Thyroid gland (tissue), 4 donors: Measurements from ENCODE around the gene LMO1. TPM values are rescaled to one million over a fixed set of nuclear protein-coding genes. Genes with fewer than 3 reads are reported as not detected.

Experiments
- DNase-seq, 2 donors: peaks; one replicate each; pipeline ENCODE4 v3.0.0-alpha.2; 2019
- H3K27ac ChIP-seq, 3 donors: fragments of 200-600 bp; sonication (generic); 1 replicate in 2 of 3; 2 replicates in 1 of 3; pipeline ENCODE4 v1.5.1; 2016 to 2019; ENCODE audit warnings: mild to moderate bottlenecking in 1 of 3, moderate library complexity in 1 of 3
- H3K27me3 ChIP-seq: fragments of 200-600 bp; sonication (generic); one replicate; pipeline ENCODE4 v1.5.1; 2019
- H3K36me3 ChIP-seq, 2 donors: fragments of 200-600 bp; sonication (generic); one replicate each; pipeline ENCODE4 v1.5.1; 2016 to 2019
- H3K4me1 ChIP-seq, 2 donors: fragments of 200-600 bp; sonication (generic); one replicate each; pipeline ENCODE4 v1.5.1; 2017 to 2019
- H3K4me3 ChIP-seq, 3 donors: fragments of 200-600 bp; sonication (generic); replicated peaks in 1 of 3; 1 replicate in 2 of 3; 2 replicates in 1 of 3; pipeline ENCODE4 v1.5.1; 2016; ENCODE audit warnings: mild to moderate bottlenecking in 1 of 3
- H3K9me3 ChIP-seq: fragments of 200-600 bp; sonication (generic); one replicate; pipeline ENCODE4 v1.5.1; 2017
- POLR2A ChIP-seq, 2 donors: fragments of 450-650 bp; IDR thresholded peaks; one replicate each; pipeline ENCODE4 v1.6.1; 2017; ENCODE audit warnings: antibody characterized with exemption in 2 of 2, mild to moderate bottlenecking in 2 of 2, moderate library complexity in 1 of 2
- WGBS, 2 donors: methylation state at CpG; one replicate each; pipeline ENCODE4 v1.1.5; 2017; 5-methylcytosine and 5-hydroxymethylcytosine counted together
- intact Hi-C: fragments of 100-400 bp; cut with DNase I; formaldehyde crosslinking; loops from one replicate; pipeline ENCODE4 v1.15.1; 2023
- total RNA-seq, 4 donors: library from RNA; depleted of rRNA; stranded (reverse); fragments of >200 nt; gene quantifications; one replicate each; pipeline ENCODE4 v1.2.3, GENCODE V29; 2016
- TF ChIP-seq, protein P1 (sequence below), 6 experiments: fragments of 200-600 bp in 3 of 6; fragments of 450-650 bp in 3 of 6; sonication (generic) in 3 of 6; IDR thresholded peaks; one replicate each; pipeline ENCODE4 v1.5.1; 2016 to 2019; ENCODE audit warnings: antibody characterized with exemption in 6 of 6, mild to moderate bottlenecking in 2 of 6, inconsistent platforms in 1 of 6, moderate library complexity in 1 of 6

Gene LMO1
- total RNA-seq, 4 donors from 2014 or later, result 0.59 TPM; not detected in 3

DNA sequence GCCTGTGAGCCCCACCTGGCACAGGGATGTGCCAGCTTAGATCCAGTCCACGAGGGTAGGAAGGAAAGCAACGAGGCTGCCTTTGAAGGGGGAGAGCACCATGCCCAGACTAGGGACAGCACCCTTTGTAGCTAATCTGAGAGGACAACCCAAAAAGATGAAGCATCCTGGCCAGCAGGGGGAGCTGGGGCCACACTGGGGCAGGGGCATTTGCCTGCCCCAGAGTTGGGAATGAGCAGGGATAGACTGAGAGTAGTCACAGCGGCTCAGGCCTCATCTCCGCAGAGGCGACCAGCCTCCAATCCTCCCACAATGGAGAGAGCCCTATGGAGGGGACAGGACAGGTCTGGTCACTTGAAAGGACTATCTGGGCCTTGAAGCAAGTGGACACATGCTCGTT, 16.4 kb downstream of the LMO1 start:
- H3K4me3 ChIP-seq, result no peak overlapping the region
- H3K9me3 ChIP-seq, result no peaks in the 10 kb centered on the region
- DNase-seq, result no peak
- WGBS, 2 donors, result 66 to 86% methylated on average over 5 to 6 of the region's 6 CpGs
- H3K36me3 ChIP-seq, result no peaks in the 10 kb centered on the region
- intact Hi-C loops, result no loop called here
- no peaks in the 10 kb centered on the region for H3K4me1 ChIP-seq
- no peak overlapping the region for H3K27ac ChIP-seq
- TF ChIP-seq, protein P1, sequence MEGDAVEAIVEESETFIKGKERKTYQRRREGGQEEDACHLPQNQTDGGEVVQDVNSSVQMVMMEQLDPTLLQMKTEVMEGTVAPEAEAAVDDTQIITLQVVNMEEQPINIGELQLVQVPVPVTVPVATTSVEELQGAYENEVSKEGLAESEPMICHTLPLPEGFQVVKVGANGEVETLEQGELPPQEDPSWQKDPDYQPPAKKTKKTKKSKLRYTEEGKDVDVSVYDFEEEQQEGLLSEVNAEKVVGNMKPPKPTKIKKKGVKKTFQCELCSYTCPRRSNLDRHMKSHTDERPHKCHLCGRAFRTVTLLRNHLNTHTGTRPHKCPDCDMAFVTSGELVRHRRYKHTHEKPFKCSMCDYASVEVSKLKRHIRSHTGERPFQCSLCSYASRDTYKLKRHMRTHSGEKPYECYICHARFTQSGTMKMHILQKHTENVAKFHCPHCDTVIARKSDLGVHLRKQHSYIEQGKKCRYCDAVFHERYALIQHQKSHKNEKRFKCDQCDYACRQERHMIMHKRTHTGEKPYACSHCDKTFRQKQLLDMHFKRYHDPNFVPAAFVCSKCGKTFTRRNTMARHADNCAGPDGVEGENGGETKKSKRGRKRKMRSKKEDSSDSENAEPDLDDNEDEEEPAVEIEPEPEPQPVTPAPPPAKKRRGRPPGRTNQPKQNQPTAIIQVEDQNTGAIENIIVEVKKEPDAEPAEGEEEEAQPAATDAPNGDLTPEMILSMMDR (IDR thresholded peaks at IDR 0.05), result peak in 1 of 6 experiments; percentile 6
- no peak for TF ChIP-seq POLR2A (IDR thresholded peaks at IDR 0.05)
- H3K27me3 ChIP-seq, result no peaks in the 10 kb centered on the region

DNA sequence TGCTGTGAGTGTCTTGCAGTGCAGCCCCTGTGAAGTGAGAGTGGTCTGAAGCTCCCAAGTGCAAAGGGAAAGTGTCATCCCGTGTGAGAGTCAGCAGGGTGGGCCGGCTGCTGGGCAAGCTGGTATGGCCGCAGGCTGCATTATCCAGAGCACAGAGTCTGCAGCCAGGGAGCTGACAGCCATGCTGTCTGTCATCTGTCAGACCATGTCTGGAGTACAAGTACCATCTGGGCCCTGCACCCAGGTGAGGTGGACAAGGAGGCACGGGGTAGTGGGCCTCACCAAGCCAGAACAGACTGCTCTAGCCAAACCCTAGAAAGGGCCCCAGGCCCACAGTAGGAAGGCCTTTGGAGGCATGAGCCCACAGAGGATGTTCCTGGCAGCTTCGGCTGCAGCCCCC, 20.2 kb downstream of the LMO1 start:
- no peak for TF ChIP-seq POLR2A (IDR thresholded peaks at IDR 0.05)
- TF ChIP-seq, protein P1 (IDR thresholded peaks at IDR 0.05), result no peak
- H3K36me3 ChIP-seq, result no peaks in the 10 kb centered on the region
- intact Hi-C loops, result no loop called here
- no peaks in the 10 kb centered on the region for H3K27me3 ChIP-seq
- no peaks in the 10 kb centered on the region for H3K9me3 ChIP-seq
- H3K4me1 ChIP-seq, result no peaks in the 10 kb centered on the region
- 80 to 100% methylated on average over 2 to 4 of the region's 5 CpGs for WGBS, 2 donors
- no peak overlapping the region for H3K4me3 ChIP-seq
- H3K27ac ChIP-seq, result no peak overlapping the region
- no peak for DNase-seq

DNA sequence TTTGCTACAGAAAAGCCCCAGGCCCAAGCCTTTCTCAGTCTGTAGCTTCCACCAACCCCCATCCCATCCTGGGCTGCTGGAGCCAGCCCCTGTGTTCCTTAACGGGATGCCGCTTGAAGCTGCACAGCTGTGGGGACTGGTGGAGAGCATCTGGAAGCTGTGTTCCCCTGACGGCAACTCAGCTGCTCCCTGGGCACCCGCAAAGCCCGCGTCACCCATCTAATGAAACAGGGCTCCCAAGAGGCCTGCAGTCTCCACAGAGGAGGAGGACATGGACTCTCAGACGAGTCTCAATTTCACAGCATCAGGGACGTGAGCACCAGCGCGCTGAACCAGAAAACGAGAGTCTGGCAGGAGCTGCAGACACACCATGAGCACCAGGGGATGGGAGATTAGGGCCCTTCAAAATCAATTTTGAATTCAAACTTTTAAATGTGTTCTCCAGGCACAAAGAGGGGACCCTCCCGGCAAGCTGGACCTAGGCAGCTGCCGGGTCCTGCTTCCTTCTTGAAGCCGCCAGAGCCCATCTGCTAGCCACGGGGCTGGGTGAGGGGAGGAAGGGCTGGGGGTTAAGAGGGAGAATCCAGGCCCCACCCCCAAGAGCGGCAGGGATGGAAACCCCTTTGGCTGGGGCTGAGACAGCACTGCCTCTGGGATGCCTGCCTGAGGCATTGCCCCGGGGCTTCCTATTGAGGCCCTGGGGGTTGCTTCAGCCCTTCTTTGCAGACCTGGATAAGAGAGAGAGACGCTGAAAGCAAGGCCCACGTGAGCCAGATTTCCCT, 21.0 kb downstream of the LMO1 start:
- no peak for DNase-seq
- Histone ChIP-seq H3K36me3 (no peaks in the 10 kb centered on the region), H3K9me3 (no peaks in the 10 kb centered on the region), H3K27me3 (no peaks in the 10 kb centered on the region), H3K4me3 (no peak overlapping the region), H3K4me1 (no peaks in the 10 kb centered on the region), H3K27ac (no peak overlapping the region)
- TF ChIP-seq POLR2A (IDR thresholded peaks at IDR 0.05), result no peak
- TF ChIP-seq, protein P1 (IDR thresholded peaks at IDR 0.05), result no peak
- 67 to 74% methylated on average over 14 to 19 of the region's 19 CpGs for WGBS, 2 donors
- intact Hi-C loops, result no loop called here

- Histone ChIP-seq H3K4me3 (no peak overlapping the region), H3K27ac (no peak overlapping the region), H3K36me3 (no peaks in the 10 kb centered on the region), H3K27me3 (no peaks in the 10 kb centered on the region), H3K4me1 (no peaks in the 10 kb centered on the region), H3K9me3 (no peaks in the 10 kb centered on the region)
- WGBS, 2 donors, result 76 to 79% methylated on average over 3 of the region's 3 CpGs
- DNase-seq, result no peak
- intact Hi-C loops, result no loop called here
- TF ChIP-seq, protein P1 (IDR thresholded peaks at IDR 0.05), result no peak
- TF ChIP-seq POLR2A (IDR thresholded peaks at IDR 0.05), result no peak
Measured at GRCh38 chr11:8242118-8242475, 21.6 kb downstream of the LMO1 start.

DNA sequence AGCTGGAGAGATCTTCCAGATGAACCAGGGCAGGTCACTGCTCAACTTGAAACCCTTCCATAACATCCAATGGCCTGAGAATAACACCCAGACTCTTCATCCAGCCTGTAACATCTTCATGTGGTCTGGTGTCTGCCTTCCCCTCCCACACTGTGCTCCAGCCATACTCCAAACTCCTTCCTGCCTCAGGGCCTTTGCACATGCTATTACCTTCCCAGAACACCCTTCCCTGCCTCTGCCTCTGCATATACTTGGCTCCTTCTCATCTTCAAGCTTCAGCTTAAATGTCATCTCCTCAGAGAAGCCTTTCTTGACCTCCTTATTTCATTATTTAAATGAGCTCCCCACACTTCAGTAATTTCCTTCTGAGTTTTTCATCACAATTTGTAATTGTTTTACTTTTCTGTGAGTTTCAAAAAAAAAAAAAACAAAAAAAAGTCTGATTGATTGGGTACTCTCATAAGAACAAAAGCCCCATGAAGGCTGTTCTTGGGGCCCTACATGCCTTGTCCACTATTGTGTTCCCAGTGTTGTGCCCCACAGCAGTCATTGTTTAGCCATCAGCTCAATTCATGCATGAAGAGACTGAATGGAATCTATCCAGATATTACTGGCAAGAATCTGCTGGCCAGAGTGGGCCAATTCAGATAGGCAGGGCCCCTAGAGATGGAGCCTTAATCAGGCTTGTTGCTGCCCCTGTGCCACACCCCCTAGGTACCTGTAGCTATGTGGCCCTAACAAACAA, 22.1 kb downstream of the LMO1 start:
- no peak for DNase-seq
- H3K9me3 ChIP-seq, result no peaks in the 10 kb centered on the region
- no peak overlapping the region for H3K27ac ChIP-seq
- no peaks in the 10 kb centered on the region for H3K27me3 ChIP-seq
- intact Hi-C loops, result no loop called here
- H3K4me3 ChIP-seq, result no peak overlapping the region
- no peaks in the 10 kb centered on the region for H3K36me3 ChIP-seq
- H3K4me1 ChIP-seq, result no peaks in the 10 kb centered on the region
- no peak for TF ChIP-seq POLR2A (IDR thresholded peaks at IDR 0.05)
- TF ChIP-seq, protein P1 (IDR thresholded peaks at IDR 0.05), result no peak
